H1 (cell line): Measurements from ENCODE around the gene ELOF1. TPM values are rescaled to one million over a fixed set of nuclear protein-coding genes. Genes with fewer than 3 reads are reported as not detected.

Experiments
- CTCF ChIA-PET: fragments of 300-600 bp; sonication (Branson Sonifier 250); formaldehyde crosslinking; loops from one replicate; lab custom pipeline; 2021; ENCODE audit not compliant: partially characterized antibody; lab: Charles Lee
- POLR2A ChIA-PET: fragments of 300-600 bp; sonication (Branson Sonifier 250); formaldehyde crosslinking; loops from one replicate; lab custom pipeline; 2021; ENCODE audit warnings: inconsistent platforms; ENCODE audit not compliant: partially characterized antibody; lab: Charles Lee
- DNase-seq, 2 experiments: peaks; one replicate each; pipeline versions ENCODE4 v3.0.0 to v3.0.0-alpha.2; 2010 to 2022; ENCODE audit warnings: low spot score in 2 of 2, low read depth in 1 of 2, mixed read lengths in 1 of 2
- FAIRE-seq: peaks from 2 replicates; lab custom pipeline; 2011; peaks lifted over from hg19 to GRCh38; lab: Jason Lieb, UNC
- H2AFZ ChIP-seq: 2 replicates; pipeline ENCODE4 v1.8.1; 2012; ENCODE audit warnings: low read length, inconsistent platforms
- H2AK5ac ChIP-seq: 2 replicates; pipeline ENCODE4 v1.6.1; 2013; ENCODE audit warnings: low read depth, low read length
- H2BK120ac ChIP-seq: replicated peaks from 2 replicates; pipeline ENCODE3; 2013; ENCODE audit warnings: low read depth, low read length, inconsistent platforms
- H2BK12ac ChIP-seq: 2 replicates; pipeline ENCODE4 v1.6.1; 2013; ENCODE audit warnings: low read depth, low read length
- H2BK15ac ChIP-seq: 2 replicates; pipeline ENCODE4 v1.6.1; 2013; ENCODE audit warnings: low read length
- H2BK20ac ChIP-seq: 2 replicates; pipeline ENCODE4 v1.6.1; 2013; ENCODE audit warnings: low read length
- H2BK5ac ChIP-seq: 2 replicates; pipeline ENCODE4 v1.6.1; 2013; ENCODE audit warnings: low read depth, low read length
- H3K14ac ChIP-seq: 2 replicates; pipeline ENCODE4 v1.6.1; 2013; ENCODE audit warnings: inconsistent platforms; ENCODE audit not compliant: insufficient read length
- H3K18ac ChIP-seq: 2 replicates; pipeline ENCODE4 v1.6.1; 2013; ENCODE audit warnings: low read length; ENCODE audit errors: extremely low read depth
- H3K23ac ChIP-seq: 2 replicates; pipeline ENCODE4 v1.6.1; 2013; ENCODE audit warnings: inconsistent platforms; ENCODE audit not compliant: insufficient read length
- H3K23me2 ChIP-seq: 2 replicates; pipeline ENCODE4 v1.6.1; 2013; ENCODE audit warnings: low read depth, low read length
- H3K27ac ChIP-seq: 2 replicates; pipeline ENCODE4 v1.6.1; 2011; ENCODE audit warnings: low read depth, low read length, inconsistent platforms
- H3K27me3 ChIP-seq, 4 experiments: replicated peaks in 1 of 4; 1 replicate in 1 of 4; 2 replicates in 3 of 4; pipeline versions ENCODE4 v1.6.1 to v1.8.1; 2011 to 2013; ENCODE audit warnings: low read length in 3 of 4, mild to moderate bottlenecking in 3 of 4, inconsistent platforms in 2 of 4, mixed read lengths in 2 of 4, moderate library complexity in 1 of 4; ENCODE audit not compliant: control insufficient read depth in 3 of 4, insufficient read depth in 3 of 4; ENCODE audit errors: extremely low read depth in 1 of 4
- H3K36me3 ChIP-seq, 4 experiments: 2 replicates each; pipeline versions ENCODE4 v1.6.1 to v1.8.1; 2011 to 2013; ENCODE audit warnings: mild to moderate bottlenecking in 4 of 4, low read length in 3 of 4, moderate library complexity in 2 of 4, control low read depth in 1 of 4, inconsistent platforms in 1 of 4; ENCODE audit not compliant: insufficient read depth in 4 of 4, control insufficient read depth in 2 of 4
- H3K4ac ChIP-seq: replicated peaks from 2 replicates; pipeline ENCODE3; 2013; ENCODE audit warnings: low read length, low read depth, mixed read lengths, inconsistent platforms; ENCODE audit not compliant: insufficient read length
- H3K4me1 ChIP-seq, 4 experiments: replicated peaks in 1 of 4; 1 replicate in 1 of 4; 2 replicates in 3 of 4; pipeline versions ENCODE4 v1.6.1 to v1.8.1; 2011 to 2013; ENCODE audit warnings: low read length in 3 of 4, inconsistent platforms in 2 of 4, mixed read lengths in 1 of 4; ENCODE audit not compliant: insufficient read depth in 4 of 4, control insufficient read depth in 3 of 4
- H3K4me2 ChIP-seq, 2 experiments: 2 replicates each; pipeline versions ENCODE4 v1.6.1 to v1.8.1; 2011 to 2013; ENCODE audit warnings: low read depth in 2 of 2, low read length in 2 of 2, control low read depth in 1 of 2, inconsistent platforms in 1 of 2, mild to moderate bottlenecking in 1 of 2; ENCODE audit not compliant: insufficient read depth in 1 of 2
- H3K4me3 ChIP-seq, 4 experiments: fragments of 200-600, 300-600 bp in 1 of 4; sonication (generic), shearing (Covaris generic), sonication (Bioruptor Twin) in 1 of 4; 2 replicates each; pipeline versions ENCODE4 v1.5.1 to v1.8.1; 2011 to 2016; ENCODE audit warnings: low read length in 4 of 4, low read depth in 3 of 4, control low read depth in 2 of 4, inconsistent platforms in 2 of 4, mild to moderate bottlenecking in 2 of 4, mixed read lengths in 1 of 4, moderate library complexity in 1 of 4; ENCODE audit not compliant: insufficient read depth in 2 of 4; ENCODE audit errors: extremely low read depth in 1 of 4
- H3K56ac ChIP-seq: replicated peaks from 2 replicates; pipeline ENCODE3; 2013; ENCODE audit warnings: low read depth, mild to moderate bottlenecking, mixed read lengths, low read length, inconsistent platforms; ENCODE audit not compliant: insufficient read length
- H3K79me1 ChIP-seq: 2 replicates; pipeline ENCODE4 v1.6.1; 2013; ENCODE audit warnings: low read depth, low read length, control low read depth
- H3K79me2 ChIP-seq, 2 experiments: 2 replicates each; pipeline versions ENCODE4 v1.6.1 to v1.8.1; 2012 to 2013; ENCODE audit warnings: low read length in 2 of 2, mild to moderate bottlenecking in 2 of 2, inconsistent platforms in 1 of 2; ENCODE audit not compliant: insufficient read depth in 2 of 2, control insufficient read depth in 1 of 2
- H3K9ac ChIP-seq, 4 experiments: replicated peaks in 1 of 4; 1 replicate in 1 of 4; 2 replicates in 3 of 4; pipeline versions ENCODE4 v1.6.1 to v1.8.1; 2011 to 2013; ENCODE audit warnings: low read depth in 3 of 4, low read length in 3 of 4, control low read depth in 2 of 4, mild to moderate bottlenecking in 2 of 4, moderate library complexity in 2 of 4, inconsistent platforms in 1 of 4; ENCODE audit errors: extremely low read depth in 1 of 4
- H3K9me3 ChIP-seq, 2 experiments: 2 replicates each; pipeline versions ENCODE4 v1.6.1 to v1.8.1; 2012 to 2013; ENCODE audit warnings: mild to moderate bottlenecking in 2 of 2, moderate library complexity in 2 of 2, control low read depth in 1 of 2, inconsistent platforms in 1 of 2, low read depth in 1 of 2, low read length in 1 of 2, mixed read lengths in 1 of 2; ENCODE audit not compliant: insufficient read depth in 2 of 2
- H4K20me1 ChIP-seq, 2 experiments: replicated peaks in 1 of 2; 2 replicates each; pipeline versions ENCODE3 to v1.8.1; 2011 to 2013; ENCODE audit warnings: inconsistent platforms in 2 of 2, low read length in 2 of 2, mild to moderate bottlenecking in 1 of 2; ENCODE audit not compliant: insufficient read depth in 2 of 2, control insufficient read depth in 1 of 2
- H4K5ac ChIP-seq: 2 replicates; pipeline ENCODE4 v1.6.1; 2013; ENCODE audit warnings: low read length, low read depth, mixed read lengths, inconsistent platforms; ENCODE audit not compliant: insufficient read length
- H4K8ac ChIP-seq: 2 replicates; pipeline ENCODE4 v1.8.0; 2013; ENCODE audit warnings: mild to moderate bottlenecking, moderate library complexity, low read length, inconsistent platforms; ENCODE audit not compliant: insufficient read depth; ENCODE audit errors: extremely low read depth
- H4K91ac ChIP-seq: replicated peaks from 2 replicates; pipeline ENCODE3; 2013; ENCODE audit warnings: low read length, mixed read lengths, inconsistent platforms; ENCODE audit not compliant: insufficient read length
- CEBPB ChIP-seq: IDR thresholded peaks from 2 replicates; pipeline ENCODE4 v1.6.1; 2012; ENCODE audit warnings: low read depth, low read length
- CTCF ChIP-seq, 3 experiments: IDR thresholded peaks; 1 replicate in 2 of 3; 2 replicates in 1 of 3; pipeline versions ENCODE4 v1.5.1 to v1.6.1; 2011; ENCODE audit warnings: low read length in 3 of 3, mild to moderate bottlenecking in 3 of 3, inconsistent platforms in 2 of 3, low read depth in 1 of 3, moderate library complexity in 1 of 3; ENCODE audit not compliant: insufficient read depth in 1 of 3; ENCODE audit errors: control extremely low read depth in 1 of 3
- E2F6 ChIP-seq: IDR thresholded peaks from 2 replicates; pipeline ENCODE4 v1.6.1; 2012; ENCODE audit warnings: inconsistent platforms
- HDAC2 ChIP-seq, 2 experiments: fragments of 300-600 bp in 1 of 2; sonication (generic) in 1 of 2; IDR thresholded peaks; 2 replicates each; pipeline ENCODE4 v1.6.1; 2011 to 2012; ENCODE audit warnings: low read depth in 2 of 2, low read length in 2 of 2, mild to moderate bottlenecking in 2 of 2, moderate library complexity in 2 of 2, borderline replicate concordance in 1 of 2, inconsistent platforms in 1 of 2
- HDAC6 ChIP-seq: IDR thresholded peaks from one replicate; pipeline ENCODE4 v1.7.1; 2012; ENCODE audit warnings: low read depth, mild to moderate bottlenecking, inconsistent platforms, low read length, moderate library complexity
- MAFK ChIP-seq: IDR thresholded peaks from 2 replicates; pipeline ENCODE4 v1.6.1; 2012; ENCODE audit warnings: low read depth, mild to moderate bottlenecking, improper control_type of control experiment, low read length
- MAX ChIP-seq: IDR thresholded peaks from 2 replicates; pipeline ENCODE4 v1.6.1; 2012; ENCODE audit warnings: inconsistent platforms
- RBBP5 ChIP-seq: IDR thresholded peaks from 2 replicates; pipeline ENCODE4 v1.7.1; 2012; ENCODE audit warnings: low read depth, mild to moderate bottlenecking, inconsistent platforms, low read length, moderate library complexity, borderline replicate concordance
- TCF12 ChIP-seq: IDR thresholded peaks from 2 replicates; pipeline ENCODE4 v1.6.1; 2011; ENCODE audit warnings: low read depth, mild to moderate bottlenecking, low read length
- TEAD4 ChIP-seq: IDR thresholded peaks from 2 replicates; pipeline ENCODE4 v1.6.1; 2012; ENCODE audit warnings: low read depth, low read length, inconsistent platforms, mixed read lengths
- WGBS, 2 experiments: shearing (Covaris generic) in 1 of 2; methylation state at CpG; one replicate each; pipeline versions ENCODE4 v1.1.6 to v1.1.7; 2013 to 2015; ENCODE audit warnings: low lambda C conversion rate in 2 of 2, mixed read lengths in 2 of 2, inconsistent platforms in 1 of 2, low coverage in 1 of 2, missing lambda C conversion rate in 1 of 2; ENCODE audit not compliant: insufficient replicate concordance in 2 of 2, insufficient coverage in 1 of 2, insufficient read length in 1 of 2; ENCODE audit errors: extremely low coverage in 1 of 2, missing lambda C conversion rate in 1 of 2; 5-methylcytosine and 5-hydroxymethylcytosine counted together
- polyA plus RNA-seq, 7 experiments: library from polyadenylated mRNA; depleted of rRNA in 3 of 7; stranded (reverse) in 5 of 7; unstranded in 2 of 7; fragments of >200 nt in 5 of 7; fragments of 200-250 nt in 2 of 7; gene quantifications; 1 replicate in 5 of 7; 2 replicates in 1 of 7; 4 replicates in 1 of 7; pipeline versions ENCODE4 v1.2.1 to v1.2.3, GENCODE V29; 2011 to 2013; ENCODE audit warnings: missing spikeins in 2 of 7, mixed read lengths in 2 of 7
- total RNA-seq: library from RNA; stranded (reverse); fragmentation: NEBNext Ultra II Directional; extraction: Animal tissue kit (Norgen Biotek cat#: 25700); gene quantifications from 2 replicates; pipeline ENCODE4 v1.2.1, GENCODE V29; 2021

ELOF1 gene
- total and polyA plus RNA-seq, 2 of the 8 experiments (the other 6 are each of a cell fraction or from before 2014, with no cell fraction given): 84.2 to 101 TPM

GRCh38 chr19:11519138-11519537, 39.9 kb downstream of the ELOF1 start:
- Histone ChIP-seq H3K4me2 (no peak overlapping the region), H2AK5ac (no peak overlapping the region), H3K4me1 (no peaks in the 10 kb centered on the region), H3K36me3 (peaks cover 0 to 3% (median 0%) of the 10 kb centered on the region in 4 experiments; a peak in 2 of 8 replicates), H3K56ac (no peak overlapping the region), H3K4me3 (no peak overlapping the region), H2BK5ac (no peak overlapping the region), H2BK120ac (no peak overlapping the region), H3K23ac (no peak overlapping the region), H3K23me2 (no peaks in the 10 kb centered on the region), H2BK12ac (no peak overlapping the region), H4K91ac (no peak overlapping the region), H4K5ac (no peak overlapping the region), H2BK15ac (no peak overlapping the region), H3K79me1 (no peaks in the 10 kb centered on the region; the same call in 1 of the 2 replicates), H3K79me2 (no peaks in the 10 kb centered on the region), H2BK20ac (no peak overlapping the region), H3K9me3 (no peaks in the 10 kb centered on the region), H3K4ac (no peak overlapping the region), H3K9ac (no peak overlapping the region), H3K27ac (no peak overlapping the region), H4K20me1 (peaks cover 0 to 3% of the 10 kb centered on the region in 2 experiments), H4K8ac (no peak overlapping the region), H3K18ac (no peak overlapping the region), H3K14ac (no peak overlapping the region), H2AFZ (no peak overlapping the region), H3K27me3 (no peaks in the 10 kb centered on the region)
- 93% methylated on average over 9 of the region's 9 CpGs; no CpG with 5 or more reads in 1 of the 2 experiments for WGBS, 2 experiments
- FAIRE-seq (no peak), DNase-seq (no peak)
- CTCF ChIA-PET: interaction anchor here (1.0 to 1.9 kb wide), 3 partner anchors 11 to 49 kb away, joined by 3 to 6 read pairs (median 3); no protein-coding TSS in a partner anchor
- POLR2A ChIA-PET: interaction anchor here (1.3 to 2.1 kb wide), 2 partner anchors 9 to 26 kb away, joined by 4 to 8 read pairs; partner anchors contain the start of gene ECSIT
- TF ChIP-seq HDAC2 (IDR thresholded peaks at IDR 0.05; ENCODE audit: borderline replicate concordance in 1 of 2, low read depth in 2 of 2, low read length in 2 of 2) (no peak), MAFK (no peak), CEBPB (no peak), TCF12 (no peak), RBBP5 (no peak), HDAC6 (no peak), MAX (no peak), TEAD4 (no peak), CTCF (IDR thresholded peaks at IDR 0.05; ENCODE audit: control extremely low read depth in 1 of 3, insufficient read depth in 1 of 3, low read depth in 1 of 3, low read length in 3 of 3) (no peak), E2F6 (no peak)
